ENCODE measurements around the gene TBPL1.
"Not testable (repeated sequence)": the region's sequence is repeated elsewhere in the genome, so short reads cannot be mapped to it uniquely, and the experiment has no call there.

DNA sequence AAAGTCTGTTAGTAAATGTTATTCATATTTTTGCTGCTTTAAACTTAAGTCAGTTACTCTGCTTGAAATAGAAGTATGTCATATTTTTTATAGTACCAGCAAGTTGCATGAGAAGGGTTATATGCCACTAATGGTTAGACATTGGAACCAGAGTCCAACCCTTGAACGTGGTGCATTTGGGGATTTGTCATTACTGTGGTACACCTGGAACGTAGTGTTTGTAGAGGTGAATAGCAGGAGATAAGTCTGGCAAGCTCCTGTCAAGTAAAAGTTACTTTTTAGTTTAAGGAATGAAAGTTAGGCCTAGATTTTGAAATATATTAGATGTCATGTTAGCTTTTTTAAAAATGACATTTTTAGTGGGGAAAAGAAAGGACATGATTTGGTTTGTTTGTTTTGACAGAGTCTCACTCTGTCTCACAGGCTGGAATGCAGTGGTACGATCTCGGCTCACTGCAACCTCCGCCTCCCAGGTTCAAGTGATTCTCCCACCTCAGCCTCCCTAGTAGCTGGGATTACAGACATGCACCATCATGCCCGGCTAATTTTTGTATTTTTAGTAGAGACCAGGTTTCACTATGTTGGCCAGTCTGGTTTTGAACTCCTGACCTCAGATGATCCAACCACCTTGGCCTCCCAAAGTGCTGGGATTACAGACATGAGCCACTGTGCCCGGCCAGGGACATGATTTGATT is 26.4 kb downstream of the TBPL1 start:
- TF ChIP-seq, protein P1, sequence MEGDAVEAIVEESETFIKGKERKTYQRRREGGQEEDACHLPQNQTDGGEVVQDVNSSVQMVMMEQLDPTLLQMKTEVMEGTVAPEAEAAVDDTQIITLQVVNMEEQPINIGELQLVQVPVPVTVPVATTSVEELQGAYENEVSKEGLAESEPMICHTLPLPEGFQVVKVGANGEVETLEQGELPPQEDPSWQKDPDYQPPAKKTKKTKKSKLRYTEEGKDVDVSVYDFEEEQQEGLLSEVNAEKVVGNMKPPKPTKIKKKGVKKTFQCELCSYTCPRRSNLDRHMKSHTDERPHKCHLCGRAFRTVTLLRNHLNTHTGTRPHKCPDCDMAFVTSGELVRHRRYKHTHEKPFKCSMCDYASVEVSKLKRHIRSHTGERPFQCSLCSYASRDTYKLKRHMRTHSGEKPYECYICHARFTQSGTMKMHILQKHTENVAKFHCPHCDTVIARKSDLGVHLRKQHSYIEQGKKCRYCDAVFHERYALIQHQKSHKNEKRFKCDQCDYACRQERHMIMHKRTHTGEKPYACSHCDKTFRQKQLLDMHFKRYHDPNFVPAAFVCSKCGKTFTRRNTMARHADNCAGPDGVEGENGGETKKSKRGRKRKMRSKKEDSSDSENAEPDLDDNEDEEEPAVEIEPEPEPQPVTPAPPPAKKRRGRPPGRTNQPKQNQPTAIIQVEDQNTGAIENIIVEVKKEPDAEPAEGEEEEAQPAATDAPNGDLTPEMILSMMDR (IDR thresholded peaks at IDR 0.05) = not testable (repeated sequence)
- not testable (repeated sequence) for TF ChIP-seq ZFX (IDR thresholded peaks at IDR 0.05; ENCODE audit: borderline replicate concordance)
